ENCODE measurements around the gene RGS9BP. TPM values are rescaled to one million over a fixed set of nuclear protein-coding genes. Genes with fewer than 3 reads are reported as not detected.
A peak's percentile ranks its signal among the peaks of the same experiment; 100 is the strongest.

Gene RGS9BP
- total RNA-seq, 1 donor from 2014 or later: 0.18 TPM

- H2AFZ ChIP-seq (ENCODE audit: low read depth, low read length): no peak overlapping the region
- peaks cover 3% of the 10 kb centered on the region for H3K36me3 ChIP-seq (ENCODE audit: insufficient read depth, low read length)
- H3K4me2 ChIP-seq (ENCODE audit: low read length): no peak overlapping the region
- H3K27ac ChIP-seq (ENCODE audit: low read depth, low read length): no peak overlapping the region
- peaks cover 52% of the 10 kb centered on the region for H4K20me1 ChIP-seq (ENCODE audit: insufficient read depth, low read length)
- peaks cover 75% of the 10 kb centered on the region for H3K79me2 ChIP-seq (ENCODE audit: insufficient read depth, low read length)
- FAIRE-seq (no peak), DNase-seq (ENCODE audit: low read depth) (no peak)
- TF ChIP-seq CTCF (IDR thresholded peaks at IDR 0.05; ENCODE audit: insufficient read depth, low read depth, low read length) (no peak), EZH2 (IDR thresholded peaks at IDR 0.05; ENCODE audit: insufficient read depth, low read length) (no peak)
- Mint-ChIP-seq H3K9me3 (ENCODE audit: unreplicated experiment) (no peaks in the 10 kb centered on the region), H3K36me3 (ENCODE audit: low read depth, unreplicated experiment) (peaks cover 5% of the 10 kb centered on the region), H3K4me1 (ENCODE audit: low read depth, unreplicated experiment) (no peaks in the 10 kb centered on the region), H3K27ac (ENCODE audit: unreplicated experiment) (no peak overlapping the region), H3K4me3 (ENCODE audit: unreplicated experiment) (no peak overlapping the region), H3K27me3 (ENCODE audit: low read depth, unreplicated experiment) (no peaks in the 10 kb centered on the region)
- H3K9me3 ChIP-seq (ENCODE audit: insufficient read depth, low read depth, low read length): no peaks in the 10 kb centered on the region
- no peak overlapping the region for H3K4me3 ChIP-seq (ENCODE audit: insufficient read depth, low read depth, low read length)
- no peak overlapping the region for H3K9ac ChIP-seq (ENCODE audit: low read length)
- H3K27me3 ChIP-seq (ENCODE audit: insufficient read depth, low read length): no peaks in the 10 kb centered on the region
- no peaks in the 10 kb centered on the region for H3K4me1 ChIP-seq (ENCODE audit: insufficient read depth, low read length)
Observed at GRCh38 chr19:32666084-32666483, 9.6 kb upstream of the RGS9BP start.

DNA sequence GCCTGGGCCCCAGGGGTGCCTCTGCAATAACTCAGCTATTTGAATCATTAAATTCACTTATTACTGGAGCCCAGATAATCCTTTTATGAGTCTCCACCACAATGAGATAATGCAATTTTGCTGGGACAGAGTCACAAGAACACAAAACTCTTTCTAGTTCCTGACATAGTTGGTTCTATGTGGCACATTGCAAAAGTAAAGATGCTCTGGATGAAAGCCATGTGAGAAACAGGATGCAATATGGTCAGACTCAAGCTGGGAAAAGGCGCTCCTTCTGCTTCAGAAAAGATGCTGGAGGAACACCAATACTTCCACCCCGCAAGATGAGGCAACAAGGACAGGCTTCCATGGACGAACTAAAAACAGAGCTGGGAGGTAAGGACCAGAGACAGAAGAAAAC, 6.3 kb upstream of the RGS9BP start:
- Histone ChIP-seq H3K9me3 (ENCODE audit: insufficient read depth, low read depth, low read length) (no peaks in the 10 kb centered on the region), H3K4me2 (ENCODE audit: low read length) (no peak overlapping the region), H3K4me1 (ENCODE audit: insufficient read depth, low read length) (peaks cover 5% of the 10 kb centered on the region), H3K36me3 (ENCODE audit: insufficient read depth, low read length) (peaks cover 3% of the 10 kb centered on the region), H3K79me2 (ENCODE audit: insufficient read depth, low read length) (peaks cover 82% of the 10 kb centered on the region), H2AFZ (ENCODE audit: low read depth, low read length) (no peak overlapping the region), H3K27ac (ENCODE audit: low read depth, low read length) (no peak overlapping the region), H3K9ac (ENCODE audit: low read length) (no peak overlapping the region), H4K20me1 (ENCODE audit: insufficient read depth, low read length) (peaks cover 68% of the 10 kb centered on the region), H3K27me3 (ENCODE audit: insufficient read depth, low read length) (no peaks in the 10 kb centered on the region), H3K4me3 (ENCODE audit: insufficient read depth, low read depth, low read length) (no peak overlapping the region)
- Mint-ChIP-seq H3K36me3 (ENCODE audit: low read depth, unreplicated experiment) (peaks cover 7% of the 10 kb centered on the region), H3K27ac (ENCODE audit: unreplicated experiment) (no peak overlapping the region), H3K9me3 (ENCODE audit: unreplicated experiment) (no peaks in the 10 kb centered on the region), H3K4me1 (ENCODE audit: low read depth, unreplicated experiment) (peaks cover 17% of the 10 kb centered on the region), H3K4me3 (ENCODE audit: unreplicated experiment) (no peak overlapping the region), H3K27me3 (ENCODE audit: low read depth, unreplicated experiment) (no peaks in the 10 kb centered on the region)
- no peak for FAIRE-seq
- DNase-seq (ENCODE audit: low read depth): no peak
- TF ChIP-seq EZH2 (IDR thresholded peaks at IDR 0.05; ENCODE audit: insufficient read depth, low read length) (no peak), CTCF (IDR thresholded peaks at IDR 0.05; ENCODE audit: insufficient read depth, low read depth, low read length) (no peak)

DNA sequence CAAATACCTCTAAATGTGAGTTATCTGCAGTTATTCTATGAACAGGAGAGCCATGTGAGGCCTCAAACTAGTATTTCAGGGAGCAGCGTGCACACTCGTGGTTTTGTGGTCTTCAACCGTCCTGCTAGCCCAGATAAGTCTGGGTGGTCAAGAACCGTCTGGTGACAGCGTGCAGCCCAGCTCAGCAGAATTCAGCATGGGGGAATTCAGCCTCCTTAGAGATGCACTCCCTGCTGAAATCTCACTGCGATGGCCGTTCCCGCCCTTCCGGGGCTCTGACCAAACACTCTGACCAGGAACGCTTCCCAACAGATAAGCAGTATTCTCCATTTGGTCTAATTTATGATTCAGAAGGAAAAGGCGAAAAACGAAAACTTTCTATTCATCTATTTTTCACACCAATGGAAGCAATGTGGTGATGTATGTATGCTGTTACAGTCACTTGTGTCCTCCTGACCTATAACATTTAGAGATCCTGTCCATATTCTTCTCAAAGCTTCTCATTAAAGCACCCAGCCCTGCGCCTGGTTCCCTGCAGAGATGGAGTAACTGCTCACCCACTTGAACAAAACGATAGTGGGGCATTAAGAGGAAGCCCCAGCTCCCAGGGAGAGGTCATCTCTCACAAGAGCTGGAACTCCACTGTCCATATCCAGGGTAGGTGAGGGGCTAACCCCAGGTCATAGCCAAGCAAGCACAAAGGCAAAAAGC, 3.6 kb upstream of the RGS9BP start:
- H3K4me1 ChIP-seq (ENCODE audit: insufficient read depth, low read length): peaks cover 14% of the 10 kb centered on the region
- FAIRE-seq (no peak), DNase-seq (ENCODE audit: low read depth) (peak; percentile 37)
- Mint-ChIP-seq H3K4me1 (ENCODE audit: low read depth, unreplicated experiment) (peaks cover 17% of the 10 kb centered on the region), H3K27me3 (ENCODE audit: low read depth, unreplicated experiment) (peaks cover 2% of the 10 kb centered on the region), H3K9me3 (ENCODE audit: unreplicated experiment) (no peaks in the 10 kb centered on the region), H3K27ac (ENCODE audit: unreplicated experiment) (no peak overlapping the region), H3K4me3 (ENCODE audit: unreplicated experiment) (peak overlapping the region; percentile 65), H3K36me3 (ENCODE audit: low read depth, unreplicated experiment) (peaks cover 7% of the 10 kb centered on the region)
- peaks cover 14% of the 10 kb centered on the region for H3K27me3 ChIP-seq (ENCODE audit: insufficient read depth, low read length)
- no peak overlapping the region for H3K27ac ChIP-seq (ENCODE audit: low read depth, low read length)
- TF ChIP-seq CTCF (IDR thresholded peaks at IDR 0.05; ENCODE audit: insufficient read depth, low read depth, low read length) (no peak), EZH2 (IDR thresholded peaks at IDR 0.05; ENCODE audit: insufficient read depth, low read length) (no peak)
- H3K9ac ChIP-seq (ENCODE audit: low read length): no peak overlapping the region
- H3K4me2 ChIP-seq (ENCODE audit: low read length): no peak overlapping the region
- no peak overlapping the region for H2AFZ ChIP-seq (ENCODE audit: low read depth, low read length)
- H4K20me1 ChIP-seq (ENCODE audit: insufficient read depth, low read length): peaks cover 65% of the 10 kb centered on the region
- H3K4me3 ChIP-seq (ENCODE audit: insufficient read depth, low read depth, low read length): no peak overlapping the region
- no peaks in the 10 kb centered on the region for H3K9me3 ChIP-seq (ENCODE audit: insufficient read depth, low read depth, low read length)
- H3K79me2 ChIP-seq (ENCODE audit: insufficient read depth, low read length): peaks cover 73% of the 10 kb centered on the region
- peaks cover 1% of the 10 kb centered on the region for H3K36me3 ChIP-seq (ENCODE audit: insufficient read depth, low read length)

Measured in astrocyte (in vitro differentiated cells and primary cell).